Measurements from ENCODE around the gene FGF16. TPM values are rescaled to one million over a fixed set of nuclear protein-coding genes. Genes with fewer than 3 reads are reported as not detected.

Gene FGF16
- total RNA-seq (2014; rRNA removed; shearing (Covaris generic)), result not detected in 2 replicates

DNA sequence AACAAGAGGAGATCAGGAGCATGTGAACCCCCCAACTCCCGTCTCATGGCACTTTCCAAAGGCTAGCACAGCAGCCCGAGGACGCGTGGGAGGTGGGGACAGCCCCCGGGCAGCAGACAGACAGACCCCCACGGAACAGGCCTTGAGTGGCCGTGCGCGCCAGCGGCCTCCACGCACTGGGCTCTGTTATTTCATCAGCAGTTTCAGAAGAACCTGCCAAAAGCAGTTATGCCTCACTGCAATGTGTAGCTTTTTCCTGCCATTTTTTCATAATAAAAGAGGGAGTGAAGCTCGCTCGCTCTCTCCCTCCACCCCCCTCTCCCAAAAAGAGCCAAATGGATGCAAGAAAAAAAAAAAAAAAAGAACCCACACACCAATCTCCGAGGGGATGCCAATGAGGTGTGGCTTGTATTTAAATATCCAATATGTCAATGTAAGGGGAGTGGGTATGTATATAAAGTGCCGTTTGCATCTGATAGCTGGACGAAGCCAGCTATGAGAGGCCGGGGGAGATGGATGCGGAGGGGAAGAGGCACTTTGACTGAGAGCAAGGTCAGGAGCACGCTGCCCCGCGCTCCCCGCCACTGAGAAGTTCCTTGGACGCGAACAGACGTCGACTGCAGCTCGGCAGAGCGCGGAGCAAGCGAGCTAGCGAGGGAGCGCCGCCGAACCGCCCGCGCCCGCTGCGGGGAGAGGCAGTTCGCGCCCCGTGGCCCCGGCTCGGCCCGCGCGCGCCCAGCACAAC is at the start of gene FGF16:
FGF16 (plus strand) TSS at position 482 of the 745 bp plus-strand sequence. CDS start 286 bp downstream, outside the sequence.

Measured in A375 (cell line).